ENCODE results near the gene TEX2. TPM values are rescaled to one million over a fixed set of nuclear protein-coding genes. Genes with fewer than 3 reads are reported as not detected.

The TEX2 gene
- total RNA-seq, 2 experiments from 2014 or later: 15.2 to 15.8 TPM

DNA sequence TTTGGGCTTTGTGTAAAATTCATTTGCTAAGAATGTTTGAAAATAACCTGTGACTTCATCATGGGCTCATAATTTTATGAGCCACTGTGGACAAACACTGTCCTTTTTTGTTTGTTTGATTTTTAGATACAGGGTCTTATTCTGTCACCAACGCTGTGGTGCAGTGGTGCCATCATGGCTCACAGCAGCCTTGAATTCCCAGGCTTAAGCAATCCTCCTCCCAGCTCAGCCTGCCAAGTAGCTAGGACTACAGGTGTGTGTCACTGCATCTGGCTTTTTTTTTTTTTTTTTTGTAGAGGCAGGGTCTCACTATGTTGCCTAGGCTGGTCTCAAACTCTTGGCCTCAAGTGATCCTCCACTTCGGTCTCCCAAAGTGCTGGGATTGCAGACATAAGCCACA, 8.3 kb downstream of the TEX2 start:
- ChIA-PET CTCF (interaction anchor here (0.6 kb wide), 1 partner anchor 198 kb away, joined by 3 read pairs; no protein-coding TSS in a partner anchor), POLR2A (no interaction called here)
- Mint-ChIP-seq H3K4me1 (peaks cover 4% of the 10 kb centered on the region), H3K36me3 (ENCODE audit: low read depth) (no peaks in the 10 kb centered on the region), H3K27ac (no peak overlapping the region), H3K4me3 (no peak overlapping the region), H3K9me3 (ENCODE audit: low read depth) (no peaks in the 10 kb centered on the region), H3K27me3 (no peaks in the 10 kb centered on the region)
- DNase-seq (no peak), ATAC-seq (no peak)
- intact Hi-C loops (cut with DNase I, micrococcal nuclease): no loop called here

DNA sequence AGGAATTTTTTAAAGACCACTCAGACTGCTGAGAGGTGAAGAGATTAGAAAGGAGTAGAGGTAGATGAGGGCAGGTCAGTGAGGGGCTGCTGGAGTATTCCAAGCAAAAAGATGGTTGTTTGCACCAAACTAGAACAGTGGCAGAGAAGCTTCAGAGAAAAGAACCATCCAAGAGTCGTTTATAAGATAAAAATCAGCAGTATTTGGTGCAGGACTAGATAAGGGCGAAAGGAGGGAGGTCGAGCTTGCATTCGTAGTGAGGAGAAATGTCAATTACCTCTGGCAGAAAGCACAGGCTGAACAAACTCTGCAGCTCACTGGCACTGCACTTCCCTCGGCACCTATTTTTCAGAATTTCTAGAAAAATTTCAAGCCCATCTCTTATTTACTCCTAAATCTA, 9.6 kb downstream of the TEX2 start:
- ATAC-seq (no peak), DNase-seq (no peak)
- Mint-ChIP-seq H3K27ac (no peak overlapping the region), H3K36me3 (ENCODE audit: low read depth) (no peaks in the 10 kb centered on the region), H3K4me1 (peaks cover 3% of the 10 kb centered on the region), H3K4me3 (no peak overlapping the region), H3K9me3 (ENCODE audit: low read depth) (no peaks in the 10 kb centered on the region), H3K27me3 (no peaks in the 10 kb centered on the region)
- intact Hi-C loops (cut with DNase I, micrococcal nuclease): no loop called here
- CTCF ChIA-PET: interaction anchor here (0.6 to 0.7 kb wide), 2 partner anchors 10 to 18 kb away, joined by 3 read pairs; partner anchors contain the start of gene TEX2
- POLR2A ChIA-PET: no interaction called here

DNA sequence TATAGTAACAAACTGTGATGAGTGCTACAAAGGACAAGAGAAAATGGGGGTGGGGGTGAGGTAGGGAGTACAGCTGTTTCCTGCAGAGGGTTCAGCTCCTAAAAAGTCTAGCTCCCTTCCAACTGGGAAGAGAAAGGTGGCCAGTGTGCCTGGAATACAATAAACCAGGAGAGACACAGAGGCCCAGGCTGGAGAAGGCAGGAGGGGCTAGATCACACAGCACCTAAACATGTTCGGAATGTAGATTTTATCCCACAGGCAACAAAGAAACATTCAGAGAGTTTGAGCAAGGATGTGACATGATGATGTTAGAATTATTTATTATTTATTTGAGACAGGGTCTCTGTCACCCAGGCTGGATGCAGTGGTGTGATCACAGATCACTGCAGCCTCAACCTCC, 10.2 kb downstream of the TEX2 start:
- intact Hi-C loops (cut with DNase I, micrococcal nuclease): no loop called here
- no peaks in the 10 kb centered on the region for H3K9me3 Mint-ChIP-seq (ENCODE audit: low read depth)
- H3K27ac Mint-ChIP-seq: no peak overlapping the region
- no peak for ATAC-seq
- ChIA-PET CTCF (interaction anchor here (0.6 kb wide), 1 partner anchor 19 kb away, joined by 3 read pairs; no protein-coding TSS in a partner anchor), POLR2A (no interaction called here)
- no peaks in the 10 kb centered on the region for H3K27me3 Mint-ChIP-seq
- no peaks in the 10 kb centered on the region for H3K36me3 Mint-ChIP-seq (ENCODE audit: low read depth)
- no peak for DNase-seq
- H3K4me3 Mint-ChIP-seq: no peak overlapping the region
- peaks cover 3% of the 10 kb centered on the region for H3K4me1 Mint-ChIP-seq

DNA sequence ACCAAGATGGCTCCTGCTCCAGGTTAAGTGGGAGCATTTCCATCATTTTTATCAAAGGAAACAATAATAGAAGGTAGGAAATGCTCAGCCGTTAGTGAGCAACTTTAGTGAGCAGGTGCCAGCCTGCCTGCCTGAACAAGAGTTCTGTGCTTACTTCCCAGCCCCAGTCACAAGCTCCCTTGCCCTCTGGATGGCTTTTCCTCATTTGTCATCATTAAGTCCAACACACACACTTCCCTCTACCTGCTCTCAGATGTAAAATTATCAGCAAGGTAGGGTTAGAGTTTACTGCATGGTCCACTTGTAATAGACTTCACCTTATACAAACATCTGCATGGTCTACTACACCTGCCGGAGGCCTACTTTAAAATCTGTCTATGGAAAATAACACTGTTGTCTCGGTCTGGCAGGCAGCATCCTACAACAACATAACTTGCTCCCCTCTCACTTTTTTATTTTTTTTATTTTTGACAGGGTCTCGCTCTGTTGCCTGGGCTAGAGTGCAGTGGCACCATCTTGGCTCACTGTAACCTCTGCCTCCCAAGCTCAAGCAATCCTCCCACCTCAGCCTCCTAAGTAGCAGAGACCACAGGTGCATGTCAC, 12.7 kb downstream of the TEX2 start:
- POLR2A ChIA-PET: no interaction called here
- Mint-ChIP-seq H3K4me1 (peaks cover 3% of the 10 kb centered on the region), H3K9me3 (ENCODE audit: low read depth) (no peaks in the 10 kb centered on the region), H3K27me3 (no peaks in the 10 kb centered on the region), H3K27ac (no peak overlapping the region), H3K4me3 (no peak overlapping the region), H3K36me3 (ENCODE audit: low read depth) (no peaks in the 10 kb centered on the region)
- CTCF ChIA-PET: interaction anchor here (0.8 kb wide), 1 partner anchor 12 kb away, joined by 3 read pairs; no protein-coding TSS in a partner anchor
- intact Hi-C loops (cut with DNase I, micrococcal nuclease): no loop called here
- ATAC-seq (no peak), DNase-seq (no peak)

DNA sequence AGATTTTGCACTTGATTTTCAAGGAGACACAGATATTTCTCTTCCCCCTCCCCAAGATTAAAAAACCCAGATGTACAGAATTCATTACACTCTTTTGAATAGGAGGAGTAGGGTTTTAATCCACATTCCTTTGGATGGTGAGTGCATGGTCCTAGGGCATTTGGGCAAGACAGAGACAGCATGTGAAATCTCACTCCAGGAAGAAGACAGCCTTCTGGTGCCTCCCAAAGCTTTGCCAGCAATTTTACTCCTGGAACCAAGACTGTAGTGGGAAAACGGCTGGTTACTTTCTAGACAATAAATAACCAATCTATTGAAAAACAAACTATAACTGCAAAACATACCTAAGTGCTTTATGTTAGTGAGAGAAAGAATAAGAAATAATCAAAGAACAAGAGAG, 15.2 kb downstream of the TEX2 start:
- H3K27ac Mint-ChIP-seq: no peak overlapping the region
- H3K4me1 Mint-ChIP-seq: peaks cover 8% of the 10 kb centered on the region
- DNase-seq (no peak), ATAC-seq (no peak)
- no peaks in the 10 kb centered on the region for H3K27me3 Mint-ChIP-seq
- H3K36me3 Mint-ChIP-seq (ENCODE audit: low read depth): no peaks in the 10 kb centered on the region
- intact Hi-C loops (cut with DNase I, micrococcal nuclease): no loop called here
- CTCF ChIA-PET: no interaction called here
- H3K9me3 Mint-ChIP-seq (ENCODE audit: low read depth): no peaks in the 10 kb centered on the region
- POLR2A ChIA-PET: no interaction called here
- H3K4me3 Mint-ChIP-seq: no peak overlapping the region

DNA sequence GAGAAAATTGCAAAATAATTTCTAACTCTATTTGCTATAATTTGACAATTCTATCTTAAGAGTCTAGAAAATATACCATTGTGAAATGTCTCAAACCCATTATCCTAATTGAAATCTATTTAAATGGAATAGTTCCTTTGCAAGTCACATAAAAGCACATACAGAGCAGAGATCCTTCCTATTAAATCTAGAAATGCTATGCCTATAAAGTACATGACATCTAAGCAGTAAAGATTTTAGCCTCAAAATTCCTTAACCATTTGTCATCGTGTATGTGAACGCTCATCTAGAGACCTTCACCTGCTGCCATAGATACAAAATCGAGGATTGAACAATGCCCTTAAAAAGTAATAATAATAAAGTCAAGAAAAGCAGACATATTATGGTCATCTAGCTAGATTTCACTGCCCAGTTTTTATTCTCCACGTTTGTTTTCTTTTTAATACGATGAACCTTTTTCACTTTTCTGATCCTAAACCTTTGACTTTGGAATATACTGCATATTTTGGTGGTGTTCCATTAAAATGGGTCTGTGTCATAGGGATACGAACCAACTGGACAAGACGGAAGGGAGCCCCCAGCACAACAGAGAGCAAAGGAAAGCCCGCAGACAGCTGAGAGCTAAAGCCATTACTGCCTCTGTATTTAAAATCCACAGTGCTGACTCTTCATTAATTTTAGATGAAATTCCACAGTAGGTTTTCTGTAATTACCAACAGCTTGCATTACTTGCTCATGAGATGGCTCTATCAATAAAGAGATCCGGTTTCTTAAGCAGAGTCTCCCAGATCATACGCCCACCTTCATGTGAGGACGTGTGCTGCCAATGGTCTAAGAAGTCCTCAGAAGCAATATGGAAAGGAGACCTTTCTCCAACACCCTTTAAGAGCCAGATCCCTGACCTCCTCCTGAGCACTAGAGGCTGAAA, 17.6 kb downstream of the TEX2 start:
- Mint-ChIP-seq H3K36me3 (ENCODE audit: low read depth) (no peaks in the 10 kb centered on the region), H3K4me1 (peaks cover 14% of the 10 kb centered on the region), H3K27ac (no peak overlapping the region), H3K27me3 (no peaks in the 10 kb centered on the region), H3K4me3 (no peak overlapping the region), H3K9me3 (ENCODE audit: low read depth) (no peaks in the 10 kb centered on the region)
- no peak for ATAC-seq
- ChIA-PET POLR2A (no interaction called here), CTCF (interaction anchor here (0.6 to 0.9 kb wide), 3 partner anchors 16 to 341 kb away, joined by 3 to 4 read pairs (median 3); no protein-coding TSS in a partner anchor)
- no peak for DNase-seq
- intact Hi-C loops (cut with DNase I, micrococcal nuclease): no loop called here

DNA sequence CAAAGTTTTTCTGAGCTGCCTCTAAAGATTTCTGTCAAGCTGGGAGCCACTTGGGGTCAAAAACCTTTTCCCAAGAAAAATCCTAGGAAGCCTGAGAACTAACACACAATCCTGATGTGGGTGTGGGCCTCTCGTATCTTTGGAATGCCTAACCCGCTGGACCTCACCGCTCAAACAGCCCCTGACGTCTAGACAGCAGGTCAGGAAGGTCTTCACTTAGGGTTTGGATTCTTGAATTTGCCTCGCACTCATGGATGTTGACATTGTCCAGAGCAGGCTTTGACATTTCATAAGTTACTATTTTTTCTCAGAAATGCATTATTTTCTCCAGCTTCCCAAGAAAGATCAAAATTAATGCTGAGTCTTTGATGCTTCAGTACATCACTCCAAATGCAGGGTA, 18.9 kb downstream of the TEX2 start:
- Mint-ChIP-seq H3K27ac (no peak overlapping the region), H3K4me3 (no peak overlapping the region), H3K4me1 (peaks cover 22% of the 10 kb centered on the region), H3K36me3 (ENCODE audit: low read depth) (no peaks in the 10 kb centered on the region), H3K27me3 (no peaks in the 10 kb centered on the region), H3K9me3 (ENCODE audit: low read depth) (no peaks in the 10 kb centered on the region)
- intact Hi-C loops (cut with DNase I, micrococcal nuclease): no loop called here
- ATAC-seq: no peak
- POLR2A ChIA-PET: no interaction called here
- CTCF ChIA-PET: no interaction called here
- DNase-seq: no peak

DNA sequence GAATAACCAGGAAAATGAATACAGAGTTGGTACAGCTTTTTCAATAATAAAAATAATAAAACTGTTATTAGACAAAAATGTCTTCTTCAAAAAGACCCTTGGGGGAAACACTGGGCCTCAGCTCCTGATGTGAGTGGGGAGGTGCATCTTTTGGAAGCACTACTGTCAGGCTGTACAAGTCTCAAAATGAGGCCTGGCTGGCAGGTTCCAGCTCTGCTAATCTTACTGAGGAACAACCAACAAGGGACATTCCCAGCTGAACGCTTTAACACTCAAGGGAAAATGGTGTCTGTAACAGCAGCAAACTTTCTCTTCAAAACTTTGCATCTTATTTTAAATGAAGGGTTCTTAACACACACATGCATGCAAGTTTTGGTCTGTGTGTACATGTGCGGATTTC, 19.7 kb downstream of the TEX2 start:
- Mint-ChIP-seq H3K27me3 (no peaks in the 10 kb centered on the region), H3K36me3 (ENCODE audit: low read depth) (peaks cover 1% of the 10 kb centered on the region), H3K4me1 (peaks cover 30% of the 10 kb centered on the region), H3K4me3 (no peak overlapping the region), H3K27ac (no peak overlapping the region), H3K9me3 (ENCODE audit: low read depth) (no peaks in the 10 kb centered on the region)
- DNase-seq: no peak
- ChIA-PET POLR2A (no interaction called here), CTCF (no interaction called here)
- intact Hi-C loops (cut with DNase I, micrococcal nuclease): no loop called here
- ATAC-seq: no peak

DNA sequence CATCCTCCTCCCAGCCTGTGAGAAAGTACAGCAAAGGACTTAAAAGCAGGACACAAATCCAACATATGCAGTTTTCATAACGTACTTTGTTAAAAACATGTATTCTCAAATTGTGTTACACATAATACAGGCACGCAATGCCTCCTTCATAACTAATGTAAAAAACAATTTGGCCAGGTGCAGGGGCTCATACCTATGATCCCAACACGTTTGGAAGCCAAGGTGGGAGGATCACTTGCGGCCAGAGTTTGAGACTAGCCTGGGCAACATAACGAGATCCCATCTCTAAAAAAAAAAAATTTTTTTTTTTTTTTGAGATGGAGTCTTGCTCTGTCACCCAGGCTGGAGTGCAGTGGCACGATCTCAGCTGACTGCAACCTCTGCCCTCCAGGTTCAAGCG, 20.4 kb downstream of the TEX2 start:
- no peaks in the 10 kb centered on the region for H3K9me3 Mint-ChIP-seq (ENCODE audit: low read depth)

DNA sequence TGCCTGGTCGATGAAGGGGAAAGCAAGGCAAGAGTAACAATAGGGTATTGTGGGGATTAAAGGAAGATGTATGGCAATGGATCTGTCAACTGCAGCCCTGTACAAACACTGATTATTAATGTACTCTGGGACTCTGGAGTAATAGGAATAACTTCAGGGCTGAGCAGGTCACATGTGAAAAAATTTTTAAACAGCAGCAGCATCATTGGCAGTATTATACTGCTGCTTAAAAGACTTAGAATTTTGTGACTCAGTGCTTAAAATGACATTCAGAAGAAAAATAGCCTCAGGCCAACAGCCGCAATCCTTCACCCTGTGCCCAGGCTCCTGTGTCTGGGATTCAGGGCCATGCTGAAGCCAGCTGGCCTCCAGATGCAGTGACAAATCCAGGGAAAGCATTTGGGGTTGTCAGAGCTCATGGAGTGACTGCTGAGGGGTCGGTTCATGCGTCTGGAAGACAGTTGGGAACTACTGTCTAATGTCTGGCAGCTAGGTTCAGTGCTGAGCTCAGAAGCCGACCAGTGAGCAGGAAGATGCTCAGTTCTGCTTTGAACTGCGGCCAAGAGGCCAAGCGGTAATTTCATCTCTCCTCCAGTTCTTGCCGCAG, 22.2 kb downstream of the TEX2 start:
- Mint-ChIP-seq H3K27ac (no peak overlapping the region), H3K36me3 (ENCODE audit: low read depth) (peaks cover 5% of the 10 kb centered on the region), H3K4me1 (peaks cover 45% of the 10 kb centered on the region), H3K27me3 (no peaks in the 10 kb centered on the region), H3K4me3 (no peak overlapping the region), H3K9me3 (ENCODE audit: low read depth) (no peaks in the 10 kb centered on the region)
- intact Hi-C loops (cut with DNase I, micrococcal nuclease): no loop called here
- ATAC-seq: no peak
- ChIA-PET CTCF (no interaction called here), POLR2A (no interaction called here)
- no peak for DNase-seq

More for the DNA sequence above, 20.4 kb downstream of the TEX2 start:
- Mint-ChIP-seq H3K36me3 (ENCODE audit: low read depth) (peaks cover 3% of the 10 kb centered on the region), H3K27ac (no peak overlapping the region), H3K4me1 (peaks cover 34% of the 10 kb centered on the region), H3K27me3 (no peaks in the 10 kb centered on the region), H3K4me3 (no peak overlapping the region)
- CTCF ChIA-PET: no interaction called here
- intact Hi-C loops (cut with DNase I, micrococcal nuclease): no loop called here
- ATAC-seq (no peak), DNase-seq (no peak)
- POLR2A ChIA-PET: no interaction called here

DNA sequence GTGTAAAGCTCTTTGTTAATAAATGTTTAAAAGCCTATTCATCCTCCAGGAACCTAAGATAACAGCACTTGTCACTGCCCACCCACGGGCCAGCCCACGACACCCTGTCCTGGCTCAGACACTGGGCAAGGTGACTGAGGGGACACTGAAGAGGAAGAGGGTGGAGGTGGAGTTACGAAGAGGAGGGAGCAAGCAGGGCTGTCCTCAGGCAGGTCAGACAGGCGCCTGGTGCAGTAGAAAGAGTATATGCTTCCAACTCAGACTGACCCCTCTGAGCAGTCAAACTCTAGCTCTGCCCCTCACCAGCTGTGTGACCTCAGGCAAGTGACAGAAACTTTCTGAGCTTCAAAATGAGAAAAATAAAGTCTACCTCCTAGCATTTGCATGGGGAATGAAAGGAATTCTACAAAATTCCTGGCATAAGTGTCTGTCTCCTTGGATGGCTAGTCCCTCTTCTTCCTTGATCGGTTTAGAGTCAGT, 22.8 kb downstream of the TEX2 start:
- H3K27ac Mint-ChIP-seq: no peak overlapping the region
- ATAC-seq: no peak
- no peak overlapping the region for H3K4me3 Mint-ChIP-seq
- peaks cover 5% of the 10 kb centered on the region for H3K36me3 Mint-ChIP-seq (ENCODE audit: low read depth)
- DNase-seq: no peak
- peaks cover 45% of the 10 kb centered on the region for H3K4me1 Mint-ChIP-seq
- H3K9me3 Mint-ChIP-seq (ENCODE audit: low read depth): no peaks in the 10 kb centered on the region
- H3K27me3 Mint-ChIP-seq: no peaks in the 10 kb centered on the region
- ChIA-PET POLR2A (interaction anchor here (0.9 kb wide), 1 partner anchor 23 kb away, joined by 3 read pairs; no protein-coding TSS in a partner anchor), CTCF (no interaction called here)
- intact Hi-C loops (cut with DNase I, micrococcal nuclease): no loop called here

Measured in activated CD4-positive, alpha-beta T cell treated with anti-CD3 and anti-CD28 coated beads for 36 hours (primary cell).